ENCODE data around the gene OLA1. TPM values are rescaled to one million over a fixed set of nuclear protein-coding genes. Genes with fewer than 3 reads are reported as not detected.
A peak's percentile ranks its signal among the peaks of the same experiment; 100 is the strongest.
"Not testable (repeated sequence)": the region's sequence is repeated elsewhere in the genome, so short reads cannot be mapped to it uniquely, and the experiment has no call there.

The OLA1 gene
- total RNA-seq, result 80.9 TPM

DNA sequence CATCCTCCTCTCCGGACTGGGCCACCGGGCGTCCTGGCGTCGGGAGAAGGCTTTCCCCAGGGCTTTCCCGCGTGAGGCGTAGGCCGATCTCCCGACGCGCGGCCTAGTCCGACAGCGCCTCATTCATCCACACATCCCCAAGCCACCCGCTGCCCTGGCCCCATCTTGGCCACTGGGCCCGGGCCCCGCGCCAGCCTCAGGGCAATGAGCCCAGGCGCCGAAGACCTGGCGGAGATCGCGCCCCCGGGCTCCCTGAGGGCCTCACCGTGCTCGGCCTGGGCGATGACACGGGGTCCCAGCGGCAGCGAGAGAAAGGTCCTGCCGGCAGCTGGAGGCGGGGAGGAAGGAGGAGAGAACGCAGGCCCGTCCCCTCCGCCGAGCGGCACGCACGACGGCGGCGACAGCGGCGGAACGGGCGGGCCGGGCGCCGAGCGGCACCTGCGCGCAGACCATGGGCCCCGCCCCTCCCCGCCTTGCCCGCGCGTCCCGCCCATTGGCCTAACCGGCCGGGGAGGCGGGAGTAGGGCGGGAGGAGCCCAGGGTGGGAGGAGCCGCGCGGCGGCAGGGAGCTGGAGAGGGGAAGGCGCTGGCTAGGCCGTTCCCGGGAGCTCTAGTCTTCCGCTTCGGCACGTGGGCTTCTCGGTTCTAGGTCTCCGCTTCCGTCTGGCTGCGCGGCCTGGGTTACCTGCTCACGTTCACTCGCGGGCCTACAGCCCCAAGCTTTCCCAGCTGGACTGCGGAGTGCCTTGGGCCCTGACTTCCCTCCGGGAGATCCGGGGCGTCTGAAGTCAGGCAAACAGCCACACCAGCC, at the start of gene OLA1:
Gene OLA1, minus strand, starts transcription at position 346 of the 811 bp plus-strand sequence. CDS start 1,717 bp downstream, outside the sequence.
- peak; percentile 95 for DNase-seq (ENCODE audit: low spot score)

DNA sequence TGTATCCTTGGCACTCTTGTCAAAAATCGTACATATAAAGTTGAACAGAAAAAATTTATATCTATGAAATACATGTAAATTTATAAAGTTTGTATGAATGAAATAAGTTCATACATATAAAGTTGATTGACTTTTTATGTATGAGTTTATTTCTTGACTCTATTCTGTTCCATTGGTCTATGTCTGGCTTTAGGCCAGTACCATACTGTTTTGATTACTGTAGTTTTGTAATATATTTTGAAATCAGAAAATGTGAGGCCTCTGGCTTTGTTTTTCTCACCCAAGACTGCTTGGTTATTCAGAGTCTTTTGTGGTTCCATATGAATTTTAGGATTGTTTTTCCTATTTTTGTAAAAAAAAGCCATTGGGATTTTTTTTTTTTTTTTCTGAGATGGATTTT, 44.6 kb upstream of the OLA1 start:
- DNase-seq (ENCODE audit: low spot score), result no peak

GRCh38 chr2:174286172-174286571, 37.8 kb upstream of the OLA1 start:
- DNase-seq (ENCODE audit: low spot score), result no peak

GRCh38 chr2:174282441-174282840, 34.1 kb upstream of the OLA1 start:
- no peak for DNase-seq (ENCODE audit: low spot score)

- DNase-seq (ENCODE audit: low spot score), result no peak
These were observed 33.4 kb upstream of the OLA1 start for GRCh38 chr2:174281736-174282135.

GRCh38 chr2:174280596-174280995, 32.3 kb upstream of the OLA1 start:
- no peak for DNase-seq (ENCODE audit: low spot score)

GRCh38 chr2:174270263-174270662, 21.9 kb upstream of the OLA1 start:
- DNase-seq (ENCODE audit: low spot score), result not testable (repeated sequence)

- no peak for DNase-seq (ENCODE audit: low spot score)
These were observed 18.0 kb upstream of the OLA1 start for GRCh38 chr2:174266288-174266687.

- DNase-seq (ENCODE audit: low spot score), result no peak
These were observed 15.7 kb upstream of the OLA1 start for GRCh38 chr2:174263997-174264396.

GRCh38 chr2:174259981-174260380, 11.6 kb upstream of the OLA1 start:
- DNase-seq (ENCODE audit: low spot score), result no peak

GRCh38 chr2:174254267-174254666, 5.9 kb upstream of the OLA1 start:
- DNase-seq (ENCODE audit: low spot score), result no peak

DNA sequence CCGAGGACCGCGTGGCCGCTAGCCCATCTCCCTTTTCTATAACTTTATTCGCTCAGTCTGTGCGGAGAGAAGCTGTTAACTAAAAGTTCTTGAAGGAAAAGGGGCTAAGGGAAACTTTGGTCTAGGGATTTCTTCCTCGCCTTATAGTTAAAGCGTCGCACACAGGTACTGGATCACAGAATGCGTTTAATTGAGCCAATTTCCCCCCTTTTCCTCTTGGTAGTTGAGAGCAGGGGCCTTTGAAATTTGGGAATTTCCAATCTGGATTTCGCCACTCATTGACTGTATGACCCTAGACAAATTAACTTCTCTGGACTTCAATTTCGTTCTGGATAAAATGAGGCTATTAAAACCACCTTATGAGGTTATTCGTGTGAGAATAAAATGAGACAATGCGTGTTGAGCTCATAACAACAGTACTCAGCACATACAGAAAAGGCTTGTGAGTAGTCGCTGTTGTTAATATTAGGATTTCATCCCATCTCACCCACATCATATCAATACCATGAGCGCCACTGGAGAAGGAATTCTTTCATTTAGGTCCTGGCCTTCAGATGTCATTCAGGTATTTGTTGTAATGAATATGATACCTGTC, 763 bp upstream of the OLA1 start:
- no peak for DNase-seq (ENCODE audit: low spot score)

DNA sequence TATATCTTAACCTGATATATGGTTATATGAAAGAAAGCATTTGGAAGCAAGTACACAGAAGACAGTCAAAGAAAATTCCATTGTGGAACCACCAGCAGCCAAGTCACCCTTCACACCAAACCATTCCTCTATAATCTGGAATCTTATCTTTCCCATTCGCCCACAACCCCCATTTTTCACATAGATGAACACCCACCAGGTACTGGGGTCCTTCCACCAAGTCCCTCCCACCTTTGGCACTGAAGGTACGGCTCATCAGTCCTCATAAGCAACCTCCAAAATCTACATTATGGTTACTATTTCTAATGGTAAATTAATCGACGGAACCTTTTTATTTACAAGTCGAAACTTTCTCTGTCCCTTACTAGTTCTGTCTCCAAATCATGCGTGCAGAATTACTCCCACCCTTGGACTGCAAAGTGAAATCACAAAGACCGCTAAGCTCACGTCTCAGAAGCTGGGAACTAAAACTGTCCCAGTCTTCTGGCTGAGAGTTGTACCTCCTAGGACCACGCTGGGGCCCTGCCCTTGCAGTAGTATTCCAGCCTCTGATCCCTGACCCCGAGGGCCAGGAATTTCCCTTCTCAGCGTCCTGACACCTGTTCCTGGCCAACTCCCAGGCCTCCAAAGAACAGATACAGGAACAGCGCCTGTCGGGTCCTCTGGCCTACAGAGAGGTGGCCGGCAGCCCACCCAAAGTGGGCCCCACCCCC, 702 bp downstream of the OLA1 start:
- peak; percentile 45 for DNase-seq (ENCODE audit: low spot score)

DNA sequence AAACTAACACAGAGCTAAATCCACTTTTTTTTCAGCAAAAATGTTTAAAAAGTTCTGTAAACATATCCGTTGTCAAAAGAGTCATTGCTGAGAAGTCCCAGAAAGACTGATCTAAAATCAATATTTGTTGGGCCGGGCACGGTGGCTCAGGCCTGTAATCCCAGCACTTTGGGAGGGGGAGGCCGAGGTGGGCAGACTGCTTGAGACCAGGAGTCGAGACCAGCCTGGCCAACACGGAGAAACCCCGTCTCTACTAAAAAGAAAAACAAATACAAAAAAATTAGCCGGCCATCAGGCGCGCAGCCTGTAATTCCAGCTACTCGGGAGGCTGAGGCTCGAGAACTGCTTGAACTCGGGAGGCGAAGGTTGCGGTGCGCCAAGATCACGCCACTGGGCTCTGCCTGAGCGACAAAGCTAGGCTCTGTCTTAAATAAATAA, 1.4 kb downstream of the OLA1 start:
- no peak for DNase-seq (ENCODE audit: low spot score)

- DNase-seq (ENCODE audit: low spot score), result not testable (repeated sequence)
These were observed 2.7 kb downstream of the OLA1 start for GRCh38 chr2:174245628-174246027.

DNA sequence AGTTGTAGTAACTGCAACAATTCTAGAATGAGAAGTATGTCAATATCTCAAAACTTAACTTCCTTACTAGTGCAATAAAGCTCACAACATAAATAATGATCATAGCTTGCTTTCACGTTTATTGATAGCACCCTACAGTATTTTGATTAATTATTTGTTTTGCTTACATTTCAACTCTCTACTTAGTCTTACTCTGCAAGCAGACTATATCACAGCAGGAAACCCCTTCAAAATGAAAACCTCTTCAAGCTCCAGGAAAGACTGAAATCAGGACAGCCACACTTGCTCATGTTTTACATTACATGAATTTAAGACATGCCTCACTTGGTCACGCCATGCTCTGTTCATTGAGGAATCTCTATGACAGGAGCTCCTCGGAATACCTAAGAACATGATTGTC, 3.3 kb downstream of the OLA1 start:
- no peak for DNase-seq (ENCODE audit: low spot score)

- DNase-seq (ENCODE audit: low spot score), result no peak
These were observed 4.5 kb downstream of the OLA1 start for GRCh38 chr2:174243812-174244211.

DNA sequence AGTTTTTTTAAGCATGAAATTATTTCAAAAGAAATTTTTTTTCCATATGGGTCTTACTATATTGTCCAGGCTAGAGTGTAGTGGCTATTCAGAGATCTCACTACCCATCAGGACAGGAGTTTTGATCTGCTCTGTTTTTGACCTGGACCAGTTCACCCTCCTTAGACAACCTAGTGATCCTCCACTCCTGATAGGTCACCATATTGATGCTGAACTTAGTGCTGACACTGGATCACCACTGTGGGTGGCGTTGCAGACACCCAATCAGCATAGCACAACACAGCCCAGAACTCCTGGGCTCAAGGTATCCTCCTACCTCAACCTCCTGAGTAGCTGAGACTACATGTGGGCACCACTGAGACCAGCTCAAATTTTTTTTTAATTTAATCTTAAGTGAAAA, 8.2 kb downstream of the OLA1 start:
- no peak for DNase-seq (ENCODE audit: low spot score)

DNA sequence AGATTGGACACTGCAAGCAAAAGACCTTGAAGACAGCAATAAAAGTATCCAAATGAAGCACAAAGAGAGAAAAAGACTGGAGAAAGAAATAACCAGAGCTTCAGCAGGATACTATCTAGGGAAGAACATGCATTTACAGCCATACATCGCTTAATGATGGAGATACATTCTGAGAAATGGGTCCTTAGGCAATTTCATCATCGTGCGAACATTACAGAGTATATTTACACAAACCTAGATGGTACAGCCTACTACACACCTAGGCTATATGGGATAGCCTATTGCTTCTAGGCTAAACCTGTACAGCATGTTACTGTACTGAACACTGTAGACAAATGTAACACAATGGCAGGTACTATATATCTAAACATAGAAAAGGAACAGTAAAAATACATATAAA, 11.9 kb downstream of the OLA1 start:
- DNase-seq (ENCODE audit: low spot score), result no peak

- no peak for DNase-seq (ENCODE audit: low spot score)
These were observed 12.7 kb downstream of the OLA1 start for GRCh38 chr2:174235680-174236079.

- no peak for DNase-seq (ENCODE audit: low spot score)
These were observed 14.5 kb downstream of the OLA1 start for GRCh38 chr2:174233771-174234275.

GRCh38 chr2:174227748-174228147, 20.6 kb downstream of the OLA1 start:
- DNase-seq (ENCODE audit: low spot score), result no peak

Data from ureter (tissue), 1 donor.